ENCODE data around the gene ZNF653. TPM values are rescaled to one million over a fixed set of nuclear protein-coding genes. Genes with fewer than 3 reads are reported as not detected.

ZNF653 gene
- total RNA-seq, 1 donor from 2014 or later: 12.5 TPM

- no peaks in the 10 kb centered on the region for H3K4me1 ChIP-seq
- H3K27me3 ChIP-seq: no peaks in the 10 kb centered on the region
- H3K9me3 ChIP-seq: no peaks in the 10 kb centered on the region
- no peak for DNase-seq (ENCODE audit: extremely low spot score in 2 of 2)
- no peak overlapping the region for H3K4me3 ChIP-seq
- intact Hi-C loops (cut with DNase I): loop anchor here (10.0 kb wide), 1 partner anchor 156 kb away; the partner anchor contains the start of gene TSPAN16
- TF ChIP-seq POLR2AphosphoS5 (IDR thresholded peaks at IDR 0.05; ENCODE audit: insufficient read depth in 1 of 2, low read depth in 1 of 2) (no peak), POLR2A (IDR thresholded peaks at IDR 0.05) (no peak), CTCF (IDR thresholded peaks at IDR 0.05) (no peak)
- no peak overlapping the region for H3K27ac ChIP-seq
- peaks cover 0 to 34% of the 10 kb centered on the region in 2 donors for H3K36me3 ChIP-seq
Measured at GRCh38 chr19:11450570-11451326, 54.9 kb downstream of the ZNF653 start.

- Histone ChIP-seq H3K27ac (no peak overlapping the region), H3K36me3 (peaks cover 0 to 49% of the 10 kb centered on the region in 2 donors), H3K27me3 (no peaks in the 10 kb centered on the region), H3K4me1 (no peaks in the 10 kb centered on the region), H3K9me3 (no peaks in the 10 kb centered on the region), H3K4me3 (no peak overlapping the region)
- TF ChIP-seq CTCF (IDR thresholded peaks at IDR 0.05) (no peak), POLR2A (IDR thresholded peaks at IDR 0.05) (no peak), POLR2AphosphoS5 (IDR thresholded peaks at IDR 0.05; ENCODE audit: insufficient read depth in 1 of 2, low read depth in 1 of 2) (no peak)
- intact Hi-C loops (cut with DNase I): loop anchor here (10.0 kb wide), 1 partner anchor 414 kb away; no protein-coding TSS in a partner anchor
- DNase-seq (ENCODE audit: extremely low spot score in 2 of 2): no peak
Measured at GRCh38 chr19:11448923-11449554, 56.6 kb downstream of the ZNF653 start.

- no peak for TF ChIP-seq POLR2AphosphoS5 (IDR thresholded peaks at IDR 0.05; ENCODE audit: insufficient read depth in 1 of 2, low read depth in 1 of 2)
- TF ChIP-seq CTCF (IDR thresholded peaks at IDR 0.05): no peak
- no peak for TF ChIP-seq POLR2A (IDR thresholded peaks at IDR 0.05)
- H3K27me3 ChIP-seq: no peaks in the 10 kb centered on the region
- H3K27ac ChIP-seq: no peak overlapping the region
- DNase-seq (ENCODE audit: extremely low spot score in 2 of 2): no peak
- H3K4me1 ChIP-seq: no peaks in the 10 kb centered on the region
- intact Hi-C loops (cut with DNase I): loop anchor here (10.0 kb wide), 1 partner anchor 414 kb away; no protein-coding TSS in a partner anchor
- no peak overlapping the region for H3K4me3 ChIP-seq
- H3K36me3 ChIP-seq: peaks cover 0 to 55% of the 10 kb centered on the region in 2 donors
- H3K9me3 ChIP-seq: no peaks in the 10 kb centered on the region
Measured at GRCh38 chr19:11448410-11448809, 57.2 kb downstream of the ZNF653 start.

GRCh38 chr19:11447347-11448262 is 58.0 kb downstream of the ZNF653 start:
- Histone ChIP-seq H3K4me3 (no peak overlapping the region), H3K27me3 (no peaks in the 10 kb centered on the region), H3K36me3 (peaks cover 0 to 61% of the 10 kb centered on the region in 2 donors), H3K4me1 (no peaks in the 10 kb centered on the region), H3K27ac (no peak overlapping the region), H3K9me3 (no peaks in the 10 kb centered on the region)
- DNase-seq (ENCODE audit: extremely low spot score in 2 of 2): no peak
- TF ChIP-seq POLR2AphosphoS5 (IDR thresholded peaks at IDR 0.05; ENCODE audit: insufficient read depth in 1 of 2, low read depth in 1 of 2) (no peak), POLR2A (IDR thresholded peaks at IDR 0.05) (no peak), CTCF (IDR thresholded peaks at IDR 0.05) (no peak)
- intact Hi-C loops (cut with DNase I): loop anchor here (10.0 kb wide), 1 partner anchor 413 kb away; no protein-coding TSS in a partner anchor
